Measurements from ENCODE around the gene AP2B1. TPM values are rescaled to one million over a fixed set of nuclear protein-coding genes. Genes with fewer than 3 reads are reported as not detected.

The AP2B1 gene
- total RNA-seq, 1 experiment from 2014 or later = 198 TPM

DNA sequence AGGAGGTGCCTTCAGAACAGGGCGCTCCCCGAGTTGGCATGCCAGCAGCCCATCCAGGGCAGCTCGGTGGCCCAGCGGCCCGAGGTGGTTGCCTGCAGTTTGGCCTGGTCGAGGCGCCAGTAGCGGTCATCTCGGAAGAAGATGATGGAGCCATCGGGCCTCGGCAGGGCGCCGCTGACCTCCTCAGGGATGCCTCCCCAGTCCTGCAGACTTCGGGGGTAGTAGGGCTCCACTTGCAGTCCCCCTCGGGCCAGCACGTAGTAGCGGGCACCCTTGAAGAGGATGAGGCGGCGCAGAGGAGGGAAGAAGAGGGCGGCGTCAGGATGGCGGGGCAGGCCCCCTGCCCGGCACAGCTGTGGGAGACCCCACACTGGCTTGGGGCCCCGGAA, 179.4 kb downstream of the AP2B1 start:
- H3K9me2 ChIP-seq (ENCODE audit: insufficient read depth) = no peaks in the 10 kb centered on the region
- H3K4me1 ChIP-seq (ENCODE audit: control insufficient read depth in 1 of 2, insufficient read depth in 2 of 2, low read length in 2 of 2) = peaks cover 5 to 12% of the 10 kb centered on the region in 2 experiments; a peak in 3 of 4 replicates
- H3K79me2 ChIP-seq (ENCODE audit: insufficient read depth, low read length) = no peaks in the 10 kb centered on the region
- intact Hi-C loops (cut with micrococcal nuclease) = no loop called here
- no peaks in the 10 kb centered on the region for H3K36me3 ChIP-seq (ENCODE audit: control insufficient read depth in 1 of 2, insufficient read depth in 2 of 2, low read length in 2 of 2)
- no peak overlapping the region for H3K27ac ChIP-seq (ENCODE audit: low read depth, low read length)
- no peak for DNase-seq (ENCODE audit: low read depth, low spot score)
- H3K27me3 ChIP-seq (ENCODE audit: insufficient read depth, low read length) = no peaks in the 10 kb centered on the region
- ChIA-PET POLR2A (interaction anchor here (1.2 kb wide), 1 partner anchor 42 kb away, joined by 8 read pairs; the partner anchor contains the start of gene TAF15), RAD21 (ENCODE audit: low non-redundant PET in 1 of 2, low total read pairs in 2 of 2, uncharacterized antibody in 2 of 2, unreplicated experiment in 2 of 2) (interaction anchor here in 1 of 2 experiments (1.0 to 1.2 kb wide), 2 partner anchors 22 to 38 kb away, joined by 3 to 10 read pairs; no protein-coding TSS in a partner anchor), CTCF (interaction anchor here (1.0 to 5.1 kb wide), 5 partner anchors 11 to 42 kb away, joined by 6 to 76 read pairs (median 8); partner anchors contain the start of gene TAF15)
- H3K9ac ChIP-seq (ENCODE audit: low read length) = no peak overlapping the region
- no peak overlapping the region for H3K4me3 ChIP-seq (replicated peaks in 1 of 2; ENCODE audit: low read depth in 1 of 2, low read length in 2 of 2)
- no peaks in the 10 kb centered on the region for H3K9me3 ChIP-seq (ENCODE audit: control insufficient read depth in 1 of 2, insufficient read depth in 1 of 2, low read depth in 1 of 2, low read length in 2 of 2)
- no peak overlapping the region for H3K4me2 ChIP-seq (ENCODE audit: low read length)
- ATAC-seq = no peak
- H2AFZ ChIP-seq (ENCODE audit: low read depth, low read length, poor library complexity, severe bottlenecking) = no peak overlapping the region
- H4K20me1 ChIP-seq (ENCODE audit: insufficient read depth) = no peaks in the 10 kb centered on the region
- BruUV-seq (replicated peaks) = no TSS peak
- TF ChIP-seq FOSL1 (IDR thresholded peaks at IDR 0.05; ENCODE audit: low read depth) (no peak), JUND (IDR thresholded peaks at IDR 0.05) (no peak), CBX3 (IDR thresholded peaks at IDR 0.05; ENCODE audit: low read depth) (no peak), SIN3A (IDR thresholded peaks at IDR 0.05; ENCODE audit: low read depth) (no peak), ELF1 (IDR thresholded peaks at IDR 0.05; ENCODE audit: borderline replicate concordance, low read depth) (no peak), RAD21 (IDR thresholded peaks at IDR 0.05; ENCODE audit: low read depth) (no peak), ZBTB33 (IDR thresholded peaks at IDR 0.05; ENCODE audit: extremely low read depth, insufficient replicate concordance, low read length) (no peak), SRF (IDR thresholded peaks at IDR 0.05; ENCODE audit: low read depth) (no peak), EZH2phosphoT487 (IDR thresholded peaks at IDR 0.05; ENCODE audit: borderline replicate concordance) (no peak), POLR2AphosphoS5 (IDR thresholded peaks at IDR 0.05; ENCODE audit: low read depth, low read length) (no peak), CTCF (IDR thresholded peaks at IDR 0.05 in 2 of 3, conservative IDR thresholded peaks at IDR 0.05 in 1 of 3; ENCODE audit: borderline replicate concordance in 1 of 3, insufficient read depth in 1 of 3, low read depth in 2 of 3, low read length in 2 of 3) (no peak), CEBPB (IDR thresholded peaks at IDR 0.05; ENCODE audit: low read depth) (no peak), SP1 (IDR thresholded peaks at IDR 0.05; ENCODE audit: low read depth) (no peak), YY1 (IDR thresholded peaks at IDR 0.05; ENCODE audit: extremely low read depth, insufficient replicate concordance, low read depth, low read length) (no peak), EGR1 (IDR thresholded peaks at IDR 0.05; ENCODE audit: low read depth) (no peak), ZNF274 (IDR thresholded peaks at IDR 0.05; ENCODE audit: low read depth, low read length) (no peak)
- TF ChIP-seq, protein P1, sequence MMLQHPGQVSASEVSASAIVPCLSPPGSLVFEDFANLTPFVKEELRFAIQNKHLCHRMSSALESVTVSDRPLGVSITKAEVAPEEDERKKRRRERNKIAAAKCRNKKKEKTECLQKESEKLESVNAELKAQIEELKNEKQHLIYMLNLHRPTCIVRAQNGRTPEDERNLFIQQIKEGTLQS (IDR thresholded peaks at IDR 0.05) = no peak
- TF ChIP-seq, protein P2, sequence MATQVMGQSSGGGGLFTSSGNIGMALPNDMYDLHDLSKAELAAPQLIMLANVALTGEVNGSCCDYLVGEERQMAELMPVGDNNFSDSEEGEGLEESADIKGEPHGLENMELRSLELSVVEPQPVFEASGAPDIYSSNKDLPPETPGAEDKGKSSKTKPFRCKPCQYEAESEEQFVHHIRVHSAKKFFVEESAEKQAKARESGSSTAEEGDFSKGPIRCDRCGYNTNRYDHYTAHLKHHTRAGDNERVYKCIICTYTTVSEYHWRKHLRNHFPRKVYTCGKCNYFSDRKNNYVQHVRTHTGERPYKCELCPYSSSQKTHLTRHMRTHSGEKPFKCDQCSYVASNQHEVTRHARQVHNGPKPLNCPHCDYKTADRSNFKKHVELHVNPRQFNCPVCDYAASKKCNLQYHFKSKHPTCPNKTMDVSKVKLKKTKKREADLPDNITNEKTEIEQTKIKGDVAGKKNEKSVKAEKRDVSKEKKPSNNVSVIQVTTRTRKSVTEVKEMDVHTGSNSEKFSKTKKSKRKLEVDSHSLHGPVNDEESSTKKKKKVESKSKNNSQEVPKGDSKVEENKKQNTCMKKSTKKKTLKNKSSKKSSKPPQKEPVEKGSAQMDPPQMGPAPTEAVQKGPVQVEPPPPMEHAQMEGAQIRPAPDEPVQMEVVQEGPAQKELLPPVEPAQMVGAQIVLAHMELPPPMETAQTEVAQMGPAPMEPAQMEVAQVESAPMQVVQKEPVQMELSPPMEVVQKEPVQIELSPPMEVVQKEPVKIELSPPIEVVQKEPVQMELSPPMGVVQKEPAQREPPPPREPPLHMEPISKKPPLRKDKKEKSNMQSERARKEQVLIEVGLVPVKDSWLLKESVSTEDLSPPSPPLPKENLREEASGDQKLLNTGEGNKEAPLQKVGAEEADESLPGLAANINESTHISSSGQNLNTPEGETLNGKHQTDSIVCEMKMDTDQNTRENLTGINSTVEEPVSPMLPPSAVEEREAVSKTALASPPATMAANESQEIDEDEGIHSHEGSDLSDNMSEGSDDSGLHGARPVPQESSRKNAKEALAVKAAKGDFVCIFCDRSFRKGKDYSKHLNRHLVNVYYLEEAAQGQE (IDR thresholded peaks at IDR 0.05; ENCODE audit: low read depth) = no peak
